Trophoblast cell (in vitro differentiated cells and primary cell): Measurements from ENCODE around the gene PUS3.

Experiments
- DNase-seq, 2 donors: peaks; one replicate each; pipeline ENCODE4 v3.0.0-alpha.2; 2016
- H2AFZ ChIP-seq: 2 replicates; pipeline ENCODE4 v1.6.1; 2013; ENCODE audit warnings: low read length, moderate library complexity, mild to moderate bottlenecking; ENCODE audit not compliant: insufficient read depth, poor library complexity
- H2AK5ac ChIP-seq: 2 replicates; pipeline ENCODE4 v1.6.1; 2013; ENCODE audit warnings: mild to moderate bottlenecking, low read length
- H2BK120ac ChIP-seq: 2 replicates; pipeline ENCODE4 v1.6.1; 2013; ENCODE audit warnings: low read length, mild to moderate bottlenecking, moderate library complexity; ENCODE audit not compliant: insufficient read depth, poor library complexity
- H2BK12ac ChIP-seq: 2 replicates; pipeline ENCODE4 v1.6.1; 2013; ENCODE audit warnings: mild to moderate bottlenecking, low read length, moderate library complexity
- H2BK5ac ChIP-seq: 2 replicates; pipeline ENCODE4 v1.6.1; 2013; ENCODE audit warnings: low read length, low read depth, moderate library complexity, mild to moderate bottlenecking; ENCODE audit not compliant: poor library complexity
- H3K14ac ChIP-seq: 2 replicates; pipeline ENCODE4 v1.6.1; 2013; ENCODE audit warnings: mild to moderate bottlenecking, low read length
- H3K18ac ChIP-seq: 2 replicates; pipeline ENCODE4 v1.6.1; 2013; ENCODE audit warnings: mild to moderate bottlenecking, low read length
- H3K23ac ChIP-seq: 2 replicates; pipeline ENCODE4 v1.6.1; 2013; ENCODE audit warnings: low read length
- H3K27ac ChIP-seq: 2 replicates; pipeline ENCODE4 v1.5.1; 2013; ENCODE audit warnings: low read depth, mild to moderate bottlenecking, inconsistent platforms, low read length, moderate library complexity
- H3K27me3 ChIP-seq: 2 replicates; pipeline ENCODE4 v1.6.1; 2013; ENCODE audit warnings: inconsistent platforms, mild to moderate bottlenecking, low read length, moderate library complexity; ENCODE audit not compliant: insufficient read depth
- H3K36me3 ChIP-seq, 2 experiments: 1 replicate in 1 of 2; 2 replicates in 1 of 2; pipeline ENCODE4 v1.6.1; 2013; ENCODE audit warnings: low read length in 2 of 2, mild to moderate bottlenecking in 2 of 2, moderate library complexity in 1 of 2; ENCODE audit not compliant: insufficient read depth in 2 of 2, control insufficient read depth in 1 of 2
- H3K4ac ChIP-seq: 2 replicates; pipeline ENCODE4 v1.6.1; 2013; ENCODE audit warnings: low read depth, mild to moderate bottlenecking, low read length, moderate library complexity
- H3K4me1 ChIP-seq, 2 experiments: 1 replicate in 1 of 2; 2 replicates in 1 of 2; pipeline ENCODE4 v1.6.1; 2013; ENCODE audit warnings: low read length in 2 of 2, mild to moderate bottlenecking in 2 of 2, moderate library complexity in 1 of 2; ENCODE audit not compliant: insufficient read depth in 2 of 2, control insufficient read depth in 1 of 2
- H3K4me2 ChIP-seq: 2 replicates; pipeline ENCODE4 v1.6.1; 2013; ENCODE audit warnings: inconsistent platforms, mild to moderate bottlenecking, low read length, moderate library complexity
- H3K4me3 ChIP-seq: 2 replicates; pipeline ENCODE4 v1.5.1; 2013; ENCODE audit warnings: mild to moderate bottlenecking, low read depth, low read length, inconsistent platforms
- H3K79me1 ChIP-seq: one replicate; pipeline ENCODE4 v1.6.1; 2013; ENCODE audit warnings: low read length
- H3K79me2 ChIP-seq: 2 replicates; pipeline ENCODE4 v1.6.1; 2013; ENCODE audit warnings: low read length, mild to moderate bottlenecking; ENCODE audit not compliant: control insufficient read depth, insufficient read depth, poor library complexity
- H3K9ac ChIP-seq: 2 replicates; pipeline ENCODE4 v1.6.1; 2013; ENCODE audit warnings: mild to moderate bottlenecking, low read length
- H3K9me3 ChIP-seq: 2 replicates; pipeline ENCODE4 v1.6.1; 2013; ENCODE audit warnings: low read depth, mild to moderate bottlenecking, control low read depth, inconsistent platforms, low read length; ENCODE audit not compliant: insufficient read depth
- H4K12ac ChIP-seq: 2 replicates; pipeline ENCODE4 v1.6.1; 2013; ENCODE audit warnings: low read depth, mild to moderate bottlenecking, low read length, moderate library complexity
- H4K8ac ChIP-seq: 2 replicates; pipeline ENCODE4 v1.6.1; 2013; ENCODE audit warnings: low read depth, mild to moderate bottlenecking, low read length, moderate library complexity
- H4K91ac ChIP-seq: one replicate; pipeline ENCODE4 v1.6.1; 2013; ENCODE audit warnings: low read depth, mild to moderate bottlenecking, low read length, moderate library complexity
- WGBS: extraction: QIAGEN DNeasy Blood & Tissue Kit; methylation state at CpG from one replicate; pipeline ENCODE4 v1.1.7; 2013; ENCODE audit warnings: missing lambda C conversion rate; ENCODE audit not compliant: insufficient read length, insufficient coverage; ENCODE audit errors: extremely low coverage; 5-methylcytosine and 5-hydroxymethylcytosine counted together

The PUS3 gene

GRCh38 chr11:125904678-125905077 lies 1.7 kb upstream of the PUS3 start:
- Histone ChIP-seq H3K4ac (no peak overlapping the region), H3K9ac (no peak overlapping the region), H2BK5ac (no peak overlapping the region), H2AK5ac (no peak overlapping the region), H2BK12ac (no peak overlapping the region), H3K9me3 (peaks cover 6% of the 10 kb centered on the region), H4K12ac (no peak overlapping the region), H2AFZ (peak overlapping the region; percentile 26), H4K8ac (no peak overlapping the region), H4K91ac (no peak overlapping the region), H3K79me1 (no peaks in the 10 kb centered on the region), H2BK120ac (no peak overlapping the region), H3K23ac (no peak overlapping the region), H3K27ac (no peak overlapping the region), H3K27me3 (peaks cover 13% of the 10 kb centered on the region), H3K36me3 (peaks cover 2 to 4% of the 10 kb centered on the region in 2 experiments), H3K79me2 (no peaks in the 10 kb centered on the region), H3K4me1 (peaks cover 8% of the 10 kb centered on the region in 2 experiments), H3K4me2 (peak overlapping the region; percentile 72), H3K18ac (no peak overlapping the region), H3K4me3 (peak overlapping the region; percentile 59), H3K14ac (no peak overlapping the region)
- DNase-seq: no peak
- no CpG with 5 or more reads among the region's 11 CpGs for WGBS

- no peak within 1 kb of the TSS for H4K12ac ChIP-seq
- H2AFZ ChIP-seq: peak within 1 kb of the TSS; percentile 26
- H2AK5ac ChIP-seq: no peak within 1 kb of the TSS
- no peak within 1 kb of the TSS for H3K27ac ChIP-seq
- peaks cover 8% of the 10 kb centered on the region in 2 experiments for H3K4me1 ChIP-seq
- H2BK120ac ChIP-seq: no peak within 1 kb of the TSS
- H3K4me2 ChIP-seq: peak within 1 kb of the TSS; percentile 72
- no peak within 1 kb of the TSS for H2BK5ac ChIP-seq
- no peak within 1 kb of the TSS for H3K4ac ChIP-seq
- peak within 1 kb of the TSS; percentile 59 for H3K4me3 ChIP-seq
- peak in 1 of 2 donors; percentile 21 for DNase-seq
- H3K79me1 ChIP-seq: no peaks in the 10 kb centered on the region
- H4K8ac ChIP-seq: no peak within 1 kb of the TSS
- no peak within 1 kb of the TSS for H3K18ac ChIP-seq
- no CpG with 5 or more reads among the region's 81 CpGs for WGBS
- H3K27me3 ChIP-seq: peaks cover 13% of the 10 kb centered on the region
- H3K14ac ChIP-seq: no peak within 1 kb of the TSS
- no peaks in the 10 kb centered on the region for H3K79me2 ChIP-seq
- H3K9me3 ChIP-seq: peaks cover 6% of the 10 kb centered on the region
- H3K36me3 ChIP-seq: peaks cover 2 to 7% of the 10 kb centered on the region in 2 experiments
- H4K91ac ChIP-seq: no peak within 1 kb of the TSS
- no peak within 1 kb of the TSS for H3K23ac ChIP-seq
- no peak within 1 kb of the TSS for H2BK12ac ChIP-seq
- H3K9ac ChIP-seq: no peak within 1 kb of the TSS
Observed at GRCh38 chr11:125903711-125904659, 979 bp upstream of the PUS3 start, which contains the start of gene DDX25. Gene DDX25, plus strand, starts transcription at chr11:125904508. Its CDS starts 10 bp downstream, at chr11:125904518.

- Histone ChIP-seq H2AK5ac (no peak overlapping the region), H3K18ac (no peak overlapping the region), H3K27me3 (peaks cover 13% of the 10 kb centered on the region), H4K12ac (no peak overlapping the region), H3K14ac (no peak overlapping the region), H2AFZ (peak overlapping the region; percentile 66), H3K79me2 (no peaks in the 10 kb centered on the region), H3K4me1 (peaks cover 8% of the 10 kb centered on the region in 2 experiments), H3K9me3 (peaks cover 6% of the 10 kb centered on the region), H3K4me2 (peak overlapping the region; percentile 84), H3K23ac (no peak overlapping the region), H3K79me1 (no peaks in the 10 kb centered on the region), H4K8ac (peak overlapping the region; percentile 59), H3K9ac (peak overlapping the region; percentile 84), H3K27ac (no peak overlapping the region), H3K4ac (no peak overlapping the region), H3K4me3 (peak overlapping the region; percentile 67), H4K91ac (no peak overlapping the region), H2BK12ac (no peak overlapping the region), H2BK5ac (no peak overlapping the region), H3K36me3 (peaks cover 3 to 7% of the 10 kb centered on the region in 2 experiments), H2BK120ac (no peak overlapping the region)
- peak in 1 of 2 donors; percentile 21 for DNase-seq
- no CpG with 5 or more reads among the region's 20 CpGs for WGBS
Observed at GRCh38 chr11:125902277-125902926, 604 bp downstream of the PUS3 start.

GRCh38 chr11:125901872-125902271 lies 1.1 kb downstream of the PUS3 start:
- H3K4me1 ChIP-seq: peaks cover 8% of the 10 kb centered on the region in 2 experiments

More at GRCh38 chr11:125901872-125902271, 1.1 kb downstream of the PUS3 start:
- Histone ChIP-seq H3K79me1 (no peaks in the 10 kb centered on the region), H3K4me3 (no peak overlapping the region), H2AK5ac (no peak overlapping the region), H3K9me3 (peaks cover 6% of the 10 kb centered on the region), H2BK120ac (no peak overlapping the region), H3K23ac (no peak overlapping the region), H3K14ac (no peak overlapping the region), H4K8ac (peak overlapping the region; percentile 41), H2BK12ac (no peak overlapping the region), H3K27me3 (peaks cover 13% of the 10 kb centered on the region), H2AFZ (no peak overlapping the region), H3K4me2 (peak overlapping the region; percentile 26), H3K36me3 (peaks cover 3 to 7% of the 10 kb centered on the region in 2 experiments), H4K12ac (no peak overlapping the region), H3K27ac (no peak overlapping the region), H3K18ac (no peak overlapping the region), H2BK5ac (no peak overlapping the region), H3K79me2 (no peaks in the 10 kb centered on the region), H3K4ac (no peak overlapping the region), H3K9ac (peak overlapping the region; percentile 64), H4K91ac (no peak overlapping the region)
- no peak for DNase-seq
- no CpG with 5 or more reads among the region's 6 CpGs for WGBS
